ENCODE measurements around the gene PROS1. TPM values are rescaled to one million over a fixed set of nuclear protein-coding genes. Genes with fewer than 3 reads are reported as not detected.
A peak's percentile ranks its signal among the peaks of the same experiment; 100 is the strongest.
"Not testable (repeated sequence)": the region's sequence is repeated elsewhere in the genome, so short reads cannot be mapped to it uniquely, and the experiment has no call there.

PROS1 gene
- total RNA-seq, 1 experiment from 2014 or later: 9.2 TPM

DNA sequence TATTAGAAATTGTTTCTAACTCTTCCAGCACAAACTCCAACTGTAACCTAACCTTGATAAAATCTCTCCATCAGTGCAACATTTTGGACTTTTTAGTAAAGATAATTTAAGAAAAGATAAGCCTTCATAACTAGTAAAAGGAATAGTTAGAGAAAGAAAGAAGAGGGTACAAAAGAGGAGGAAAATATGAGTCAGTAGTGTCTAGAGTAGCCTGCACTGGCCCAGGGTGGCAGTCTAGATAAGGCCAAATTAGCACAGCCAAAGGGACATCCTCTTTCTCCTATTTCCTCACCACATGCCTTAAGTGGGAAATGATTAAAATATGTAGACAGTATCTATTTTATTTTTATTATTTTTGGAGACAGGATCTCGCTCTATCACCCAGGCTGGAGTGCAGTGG lies 3.7 kb downstream of the PROS1 start:
- Histone ChIP-seq H3K4me1 (ENCODE audit: insufficient read depth, low read length, poor library complexity, severe bottlenecking) (peaks cover 4% of the 10 kb centered on the region), H3K4me3 (ENCODE audit: low read depth, low read length, poor library complexity, severe bottlenecking) (no peak overlapping the region), H3K9me3 (ENCODE audit: low read depth, low read length, poor library complexity, severe bottlenecking) (no peaks in the 10 kb centered on the region), H3K36me3 (ENCODE audit: insufficient read depth, low read length, poor library complexity, severe bottlenecking) (no peaks in the 10 kb centered on the region), H3K27ac (ENCODE audit: low read depth, low read length, poor library complexity, severe bottlenecking) (no peak overlapping the region), H3K27me3 (replicated peaks; ENCODE audit: insufficient read depth, low read depth, low read length, poor library complexity) (no peaks in the 10 kb centered on the region)
- TF ChIP-seq, protein P1, sequence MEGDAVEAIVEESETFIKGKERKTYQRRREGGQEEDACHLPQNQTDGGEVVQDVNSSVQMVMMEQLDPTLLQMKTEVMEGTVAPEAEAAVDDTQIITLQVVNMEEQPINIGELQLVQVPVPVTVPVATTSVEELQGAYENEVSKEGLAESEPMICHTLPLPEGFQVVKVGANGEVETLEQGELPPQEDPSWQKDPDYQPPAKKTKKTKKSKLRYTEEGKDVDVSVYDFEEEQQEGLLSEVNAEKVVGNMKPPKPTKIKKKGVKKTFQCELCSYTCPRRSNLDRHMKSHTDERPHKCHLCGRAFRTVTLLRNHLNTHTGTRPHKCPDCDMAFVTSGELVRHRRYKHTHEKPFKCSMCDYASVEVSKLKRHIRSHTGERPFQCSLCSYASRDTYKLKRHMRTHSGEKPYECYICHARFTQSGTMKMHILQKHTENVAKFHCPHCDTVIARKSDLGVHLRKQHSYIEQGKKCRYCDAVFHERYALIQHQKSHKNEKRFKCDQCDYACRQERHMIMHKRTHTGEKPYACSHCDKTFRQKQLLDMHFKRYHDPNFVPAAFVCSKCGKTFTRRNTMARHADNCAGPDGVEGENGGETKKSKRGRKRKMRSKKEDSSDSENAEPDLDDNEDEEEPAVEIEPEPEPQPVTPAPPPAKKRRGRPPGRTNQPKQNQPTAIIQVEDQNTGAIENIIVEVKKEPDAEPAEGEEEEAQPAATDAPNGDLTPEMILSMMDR (conservative IDR thresholded peaks at IDR 0.05; ENCODE audit: low read depth, low read length): no peak
- no peak for TF ChIP-seq EZH2 (IDR thresholded peaks at IDR 0.05; ENCODE audit: borderline replicate concordance, low read depth, low read length, poor library complexity, severe bottlenecking)
- intact Hi-C loops (cut with micrococcal nuclease; ENCODE audit: unreplicated experiment): loop anchor here (10.0 kb wide), 1 partner anchor 105 kb away; no protein-coding TSS in a partner anchor
- BruUV-seq (replicated peaks): no TSS peak
- DNase-seq (ENCODE audit: low spot score): no peak
- ChIA-PET CTCF (no interaction called here), POLR2A (ENCODE audit: low non-redundant PET) (no interaction called here)

DNA sequence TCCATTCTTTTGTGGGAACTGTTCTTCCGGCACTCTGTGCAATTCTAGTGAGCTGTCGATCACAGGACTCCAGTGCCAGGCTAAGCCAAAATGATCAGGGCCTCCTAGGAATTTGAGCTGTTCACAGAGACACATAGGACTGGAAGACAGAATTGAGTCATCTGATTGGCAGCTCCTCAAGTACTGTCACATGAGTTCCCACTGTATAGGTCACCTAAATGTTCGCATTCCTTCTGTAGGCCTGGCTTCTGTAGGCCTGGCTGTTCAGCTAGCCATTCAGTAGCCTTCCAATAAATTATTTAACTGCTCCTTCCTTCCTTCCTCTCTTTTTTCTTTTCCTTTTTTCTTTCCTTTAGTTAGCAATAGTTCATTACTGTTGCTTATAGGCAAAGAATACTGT lies 4.3 kb downstream of the PROS1 start:
- no peak for TF ChIP-seq EZH2 (IDR thresholded peaks at IDR 0.05; ENCODE audit: borderline replicate concordance, low read depth, low read length, poor library complexity, severe bottlenecking)
- TF ChIP-seq, protein P1 (conservative IDR thresholded peaks at IDR 0.05; ENCODE audit: low read depth, low read length): no peak
- Histone ChIP-seq H3K27me3 (replicated peaks; ENCODE audit: insufficient read depth, low read depth, low read length, poor library complexity) (no peaks in the 10 kb centered on the region), H3K4me1 (ENCODE audit: insufficient read depth, low read length, poor library complexity, severe bottlenecking) (peaks cover 4% of the 10 kb centered on the region), H3K36me3 (ENCODE audit: insufficient read depth, low read length, poor library complexity, severe bottlenecking) (no peaks in the 10 kb centered on the region), H3K27ac (ENCODE audit: low read depth, low read length, poor library complexity, severe bottlenecking) (no peak overlapping the region), H3K4me3 (ENCODE audit: low read depth, low read length, poor library complexity, severe bottlenecking) (no peak overlapping the region), H3K9me3 (ENCODE audit: low read depth, low read length, poor library complexity, severe bottlenecking) (no peaks in the 10 kb centered on the region)
- ChIA-PET CTCF (no interaction called here), POLR2A (ENCODE audit: low non-redundant PET) (no interaction called here)
- intact Hi-C loops (cut with micrococcal nuclease; ENCODE audit: unreplicated experiment): no loop called here
- no TSS peak for BruUV-seq (replicated peaks)
- peak; percentile 68 for DNase-seq (ENCODE audit: low spot score)

DNA sequence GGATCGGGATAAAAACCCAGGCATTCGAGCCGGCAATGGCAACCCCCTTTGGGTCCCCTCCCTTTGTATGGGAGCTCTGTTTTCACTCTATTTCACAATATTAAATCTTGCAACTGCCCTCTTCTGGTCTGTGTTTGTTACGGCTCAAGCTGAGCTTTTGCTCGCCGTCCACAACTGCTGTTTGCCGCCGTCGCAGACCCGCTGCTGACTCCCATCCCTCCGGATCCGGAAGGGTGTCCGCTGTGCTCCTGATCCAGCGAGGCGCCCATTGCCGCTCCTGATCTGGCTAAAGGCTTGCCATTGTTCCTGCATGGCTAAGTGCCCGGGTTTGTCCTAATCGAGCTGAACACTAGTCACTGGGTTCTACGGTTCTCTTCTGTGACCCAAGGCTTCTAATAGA lies 8.6 kb downstream of the PROS1 start:
- H3K4me1 ChIP-seq (ENCODE audit: insufficient read depth, low read length, poor library complexity, severe bottlenecking); BruUV-seq (replicated peaks); CTCF ChIA-PET; H3K27ac ChIP-seq (ENCODE audit: low read depth, low read length, poor library complexity, severe bottlenecking); intact Hi-C loops (cut with micrococcal nuclease; ENCODE audit: unreplicated experiment); H3K9me3 ChIP-seq (ENCODE audit: low read depth, low read length, poor library complexity, severe bottlenecking); POLR2A ChIA-PET (ENCODE audit: low non-redundant PET); H3K27me3 ChIP-seq (replicated peaks; ENCODE audit: insufficient read depth, low read depth, low read length, poor library complexity); DNase-seq (ENCODE audit: low spot score); H3K36me3 ChIP-seq (ENCODE audit: insufficient read depth, low read length, poor library complexity, severe bottlenecking); H3K4me3 ChIP-seq (ENCODE audit: low read depth, low read length, poor library complexity, severe bottlenecking): not testable (repeated sequence)

DNA sequence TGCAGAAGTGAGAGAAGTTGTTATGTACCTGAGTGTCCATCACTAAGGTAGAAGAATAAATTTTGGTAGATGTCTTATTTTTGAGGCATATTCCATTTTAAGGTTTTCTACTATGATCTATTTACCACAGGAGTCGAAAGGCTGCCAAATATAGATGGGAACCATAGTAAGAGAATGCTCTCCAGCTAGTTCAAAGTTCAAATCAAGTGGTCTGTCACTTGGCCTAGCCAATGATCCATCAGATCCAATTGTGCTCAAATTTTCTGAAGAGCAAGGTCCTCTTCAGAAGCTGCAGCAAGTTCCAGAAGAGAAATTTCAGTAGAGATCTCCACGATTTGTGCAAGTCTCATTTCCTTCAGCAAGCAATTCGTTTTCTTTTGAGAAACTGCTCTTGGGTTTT lies 10.9 kb downstream of the PROS1 start:
- H3K9me3 ChIP-seq (ENCODE audit: low read depth, low read length, poor library complexity, severe bottlenecking): no peaks in the 10 kb centered on the region
- no peak overlapping the region for H3K4me3 ChIP-seq (ENCODE audit: low read depth, low read length, poor library complexity, severe bottlenecking)
- H3K27ac ChIP-seq (ENCODE audit: low read depth, low read length, poor library complexity, severe bottlenecking): no peak overlapping the region
- no TSS peak for BruUV-seq (replicated peaks)
- H3K36me3 ChIP-seq (ENCODE audit: insufficient read depth, low read length, poor library complexity, severe bottlenecking): no peaks in the 10 kb centered on the region
- DNase-seq (ENCODE audit: low spot score): no peak
- CTCF ChIA-PET: no interaction called here
- no peaks in the 10 kb centered on the region for H3K4me1 ChIP-seq (ENCODE audit: insufficient read depth, low read length, poor library complexity, severe bottlenecking)
- no peak for TF ChIP-seq EZH2 (IDR thresholded peaks at IDR 0.05; ENCODE audit: borderline replicate concordance, low read depth, low read length, poor library complexity, severe bottlenecking)
- TF ChIP-seq, protein P1 (conservative IDR thresholded peaks at IDR 0.05; ENCODE audit: low read depth, low read length): no peak
- POLR2A ChIA-PET (ENCODE audit: low non-redundant PET): no interaction called here
- H3K27me3 ChIP-seq (replicated peaks; ENCODE audit: insufficient read depth, low read depth, low read length, poor library complexity): no peaks in the 10 kb centered on the region
- intact Hi-C loops (cut with micrococcal nuclease; ENCODE audit: unreplicated experiment): no loop called here
